ENCODE data around the gene HOXB3.

HOXB3 gene

DNA sequence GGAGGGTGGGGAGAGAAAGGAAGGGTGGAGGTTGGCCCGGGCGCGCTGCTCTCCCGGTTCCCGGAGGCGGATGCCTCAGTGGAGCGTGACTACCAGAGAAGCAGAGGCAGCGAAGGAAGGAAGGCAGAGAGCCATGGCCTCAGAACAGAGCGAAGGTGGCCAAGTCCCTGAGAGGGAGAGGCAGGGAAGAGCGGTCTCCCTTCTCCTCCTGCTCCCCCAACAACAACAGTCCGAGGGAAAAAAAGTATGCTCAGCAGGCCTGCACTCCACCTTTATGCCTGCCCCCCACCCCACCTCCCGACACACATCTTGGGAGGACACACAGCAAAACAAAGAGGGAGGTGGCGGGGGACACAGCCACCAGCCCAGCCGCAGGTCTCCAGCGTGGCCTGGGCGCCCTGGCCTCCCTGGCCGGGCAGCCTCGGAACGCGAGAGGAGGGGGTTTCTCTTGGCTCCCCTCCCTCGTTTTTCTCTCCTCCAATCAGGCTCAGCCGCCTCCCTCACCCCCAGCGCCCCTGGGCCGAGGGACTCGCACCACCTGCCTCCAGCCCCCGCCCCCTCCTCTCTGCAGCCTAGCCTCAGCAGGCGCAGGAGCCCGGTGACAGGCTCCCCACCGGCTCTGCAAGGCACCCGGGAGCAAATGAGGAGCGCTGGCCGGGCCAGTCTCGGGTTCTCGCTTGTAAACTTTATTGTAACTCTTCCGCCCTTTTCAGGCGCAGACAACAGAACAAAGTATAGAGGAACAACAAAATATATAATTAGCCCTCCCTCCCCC is 21.8 kb upstream of the HOXB3 start:
- DNase-seq = no peak
- no peak for TF ChIP-seq POLR2A (IDR thresholded peaks at IDR 0.05; ENCODE audit: low read length)
- TF ChIP-seq GATA1 (IDR thresholded peaks at IDR 0.05; ENCODE audit: low read depth, low read length) = no peak

DNA sequence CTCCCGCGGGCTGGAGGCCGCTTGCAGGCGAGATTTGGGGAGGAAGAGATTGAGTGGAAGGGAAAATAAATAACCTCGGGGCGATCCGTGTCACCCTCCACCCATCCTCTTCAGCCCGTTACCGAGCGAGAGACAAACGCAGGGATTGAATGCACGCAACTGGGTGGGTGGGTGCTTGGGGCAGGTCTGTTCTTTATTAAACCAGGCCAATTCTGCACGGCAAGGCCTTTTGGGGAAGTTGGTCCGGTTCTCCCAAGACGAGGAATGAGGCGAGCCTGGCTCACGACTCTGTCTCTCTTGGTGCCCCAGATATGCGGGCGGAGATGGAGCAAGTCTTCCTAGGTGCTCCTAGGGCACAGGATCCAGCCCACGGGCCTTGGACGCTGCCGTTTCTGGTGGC is 21.2 kb upstream of the HOXB3 start:
- TF ChIP-seq POLR2A (IDR thresholded peaks at IDR 0.05; ENCODE audit: low read length) = no peak
- no peak for TF ChIP-seq GATA1 (IDR thresholded peaks at IDR 0.05; ENCODE audit: low read depth, low read length)
- no peak for DNase-seq

DNA sequence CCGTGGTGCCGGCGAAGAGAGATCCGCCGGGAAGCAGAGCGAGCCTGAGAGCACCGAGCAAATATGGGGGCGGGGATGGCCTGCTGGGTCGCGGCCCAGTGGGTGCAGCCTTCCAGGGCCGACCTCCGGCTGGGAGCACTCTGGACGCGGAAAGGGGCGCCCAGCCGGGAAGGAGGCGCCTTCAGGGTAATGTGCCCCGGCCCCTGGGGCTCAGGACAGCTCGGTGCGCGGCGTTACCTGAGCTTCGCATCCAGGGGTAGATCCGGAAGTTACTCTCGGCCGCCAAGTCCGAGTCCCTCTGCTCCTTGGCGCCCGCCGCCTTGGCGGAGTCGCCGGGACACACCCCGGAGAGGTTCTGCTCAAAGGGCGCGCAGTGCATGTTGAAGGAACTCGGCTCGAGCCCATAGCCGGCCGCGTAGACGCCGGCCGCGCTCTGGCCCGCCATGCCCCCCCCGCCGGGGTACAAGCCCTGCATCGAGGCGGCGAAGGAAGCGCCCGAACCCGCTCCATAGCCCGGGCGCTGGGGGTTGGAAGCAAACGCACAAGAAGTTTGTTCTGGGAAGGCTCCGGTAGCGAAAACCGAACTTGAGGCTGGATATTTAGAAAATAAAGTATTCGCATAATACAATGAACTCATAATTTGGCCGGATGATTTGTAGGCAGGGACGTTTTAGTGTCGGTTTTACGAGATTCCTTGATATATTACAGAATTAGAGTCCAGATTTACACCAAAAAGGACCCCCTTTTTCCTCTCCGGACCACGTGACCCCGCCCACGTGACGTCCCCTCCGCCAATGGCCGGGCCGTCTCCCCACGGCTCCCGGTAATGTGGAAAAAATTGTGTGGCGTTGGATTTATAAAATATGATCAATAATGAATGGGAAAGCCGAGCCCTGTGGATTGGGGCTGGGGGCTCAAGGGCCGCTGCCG is 20.5 kb upstream of the HOXB3 start, which contains the start of gene HOXB7:
Gene HOXB7 (minus strand): TSS at position 736 of the 930 bp plus-strand sequence. CDS start 99 bp downstream, at position 637.
- DNase-seq = peak; percentile 42 to 62

DNA sequence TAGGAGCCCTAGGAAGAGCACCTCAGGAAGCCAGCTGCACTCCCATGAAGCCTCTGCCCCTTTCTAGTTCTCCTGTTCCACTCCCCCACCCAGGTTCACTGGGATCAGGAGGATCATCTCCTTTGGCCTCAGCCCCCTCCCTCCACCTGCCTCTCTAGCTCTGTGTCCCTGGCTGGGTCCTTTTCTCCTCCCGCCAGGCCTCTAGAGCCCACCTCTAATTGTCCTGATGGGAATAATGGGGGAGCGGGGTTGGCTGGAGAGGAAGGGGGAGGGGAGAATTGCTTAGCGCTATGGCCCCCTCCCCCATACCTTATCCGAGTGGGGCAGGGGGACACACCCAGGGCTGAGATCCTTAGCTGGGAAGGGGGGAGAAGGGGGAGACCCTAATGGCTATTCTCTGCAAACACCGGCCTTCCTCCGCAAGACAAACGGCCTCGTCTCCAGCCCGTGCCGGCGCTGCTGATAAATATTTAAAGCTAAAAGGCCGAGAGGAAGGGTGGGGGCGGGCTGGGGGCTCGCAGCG is 19.8 kb upstream of the HOXB3 start:
- TF ChIP-seq POLR2A (IDR thresholded peaks at IDR 0.05; ENCODE audit: low read length) (no peak), GATA1 (IDR thresholded peaks at IDR 0.05; ENCODE audit: low read depth, low read length) (no peak)
- no peak for DNase-seq

More for the DNA sequence above, 20.5 kb upstream of the HOXB3 start, which contains the start of gene HOXB7:
- TF ChIP-seq POLR2A (IDR thresholded peaks at IDR 0.05; ENCODE audit: low read length) = no peak

DNA sequence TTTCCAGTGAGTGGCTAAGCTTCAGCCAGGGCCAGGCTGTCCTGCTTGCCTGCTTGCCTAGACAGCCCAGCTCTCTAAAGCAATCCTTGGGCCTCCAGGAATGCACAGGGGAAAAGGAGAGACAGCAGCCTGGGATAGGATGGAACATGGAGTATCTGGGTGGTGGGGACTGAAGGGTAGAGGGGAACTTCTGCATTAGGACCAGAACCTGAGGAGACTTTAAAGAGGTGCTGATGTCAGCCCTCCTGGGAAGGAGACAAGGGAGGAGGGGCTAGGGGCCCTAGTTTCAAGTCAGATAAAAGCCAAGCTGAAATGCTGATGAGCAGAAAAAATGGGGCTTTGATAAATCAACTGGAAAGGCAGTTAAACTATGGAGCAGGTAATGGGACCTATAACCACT is 19.0 kb upstream of the HOXB3 start:
- TF ChIP-seq GATA1 (IDR thresholded peaks at IDR 0.05; ENCODE audit: low read depth, low read length) (no peak), POLR2A (IDR thresholded peaks at IDR 0.05; ENCODE audit: low read length) (no peak)
- no peak for DNase-seq

- TF ChIP-seq POLR2A (IDR thresholded peaks at IDR 0.05; ENCODE audit: low read length) (no peak), GATA1 (IDR thresholded peaks at IDR 0.05; ENCODE audit: low read depth, low read length) (no peak)
- no peak for DNase-seq
These were observed 18.4 kb upstream of the HOXB3 start for GRCh38 chr17:48608494-48608834.

DNA sequence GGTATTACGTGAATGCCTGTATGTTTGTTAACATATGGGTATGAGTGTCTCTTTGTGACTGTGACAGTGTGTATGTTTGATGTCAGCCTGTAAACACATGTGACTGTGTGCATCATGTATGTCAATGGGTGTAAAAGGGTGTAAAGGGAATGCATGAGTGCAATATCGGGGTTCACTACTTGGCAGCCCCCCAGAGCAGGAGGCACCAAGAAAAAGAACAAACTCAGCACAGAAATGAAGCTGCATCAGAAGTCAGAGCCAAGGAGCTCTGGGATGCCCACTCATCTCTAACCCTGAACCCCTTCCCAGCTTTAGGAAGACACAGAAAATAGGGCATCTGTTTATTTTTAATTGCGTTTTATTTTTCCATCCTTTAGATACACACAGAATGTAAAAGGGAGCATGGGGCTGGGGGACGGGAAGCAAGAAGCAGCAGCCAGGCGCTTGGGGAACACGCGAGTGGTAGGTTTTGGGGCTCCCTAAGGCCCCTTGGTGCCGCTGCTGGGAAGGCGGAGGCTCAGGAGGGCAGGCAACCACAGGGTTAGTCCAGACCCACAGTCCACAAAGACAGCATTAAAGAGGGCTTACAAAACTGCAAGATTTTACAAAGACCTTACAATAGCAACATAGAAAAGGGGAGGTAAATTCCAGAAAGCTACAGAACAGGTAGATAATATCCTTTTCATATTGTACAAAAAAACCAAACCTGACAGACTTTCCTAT is 17.0 kb upstream of the HOXB3 start:
- no peak for DNase-seq
- TF ChIP-seq GATA1 (IDR thresholded peaks at IDR 0.05; ENCODE audit: low read depth, low read length) (no peak), POLR2A (IDR thresholded peaks at IDR 0.05; ENCODE audit: low read length) (no peak)

DNA sequence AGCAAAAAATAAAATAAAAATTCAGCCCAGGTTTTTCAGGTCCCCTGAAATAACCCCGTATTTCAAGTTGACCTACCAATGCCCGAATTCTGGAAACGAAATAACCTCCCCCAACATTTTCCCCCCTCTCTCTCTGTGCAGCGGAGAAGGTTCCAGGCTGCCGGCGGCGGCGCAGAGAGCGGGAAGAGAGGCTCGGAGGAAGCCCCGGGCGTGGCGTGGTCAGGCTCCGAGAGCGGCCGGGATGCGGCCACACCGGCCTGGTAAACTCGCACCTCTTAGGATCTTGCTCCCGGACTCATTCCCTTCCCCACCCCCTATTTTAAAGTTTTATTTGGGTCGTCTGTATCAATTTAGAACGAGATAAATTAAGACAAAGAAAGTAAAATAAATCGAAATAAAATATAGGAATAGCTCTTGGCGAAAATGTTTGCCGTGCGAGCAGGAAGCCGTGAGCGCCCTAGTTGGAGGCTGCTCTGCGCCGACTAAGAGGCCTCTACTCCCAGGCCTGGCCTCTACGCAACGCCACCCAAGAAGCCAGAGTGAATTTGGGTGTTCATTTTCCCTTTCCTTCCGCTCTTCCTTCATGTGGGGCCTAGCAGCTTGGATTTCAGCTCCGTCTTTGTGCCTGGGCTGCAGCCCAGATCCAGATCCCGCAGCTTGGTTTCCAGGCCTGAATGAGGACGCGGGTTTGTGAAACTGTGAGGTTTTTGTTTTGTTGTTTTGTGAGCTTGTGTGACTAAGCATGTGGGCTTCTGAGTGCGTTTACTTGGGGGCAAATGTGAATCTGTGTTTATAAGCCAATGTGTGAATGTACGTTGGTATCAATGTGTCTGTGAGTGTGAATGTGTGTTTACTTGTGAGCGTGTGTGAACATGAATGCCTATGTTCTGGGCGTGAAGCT is 16.2 kb upstream of the HOXB3 start:
- TF ChIP-seq POLR2A (IDR thresholded peaks at IDR 0.05; ENCODE audit: low read length) (no peak), GATA1 (IDR thresholded peaks at IDR 0.05; ENCODE audit: low read depth, low read length) (no peak)
- no peak for DNase-seq

GRCh38 chr17:48605409-48605919 is 15.4 kb upstream of the HOXB3 start:
- TF ChIP-seq POLR2A (IDR thresholded peaks at IDR 0.05; ENCODE audit: low read length) (no peak), GATA1 (IDR thresholded peaks at IDR 0.05; ENCODE audit: low read depth, low read length) (no peak)
- DNase-seq = no peak

GRCh38 chr17:48604770-48605329 is 14.8 kb upstream of the HOXB3 start, which contains the start of gene HOXB6:
HOXB6 (minus strand) TSS chr17:48604986; CDS start chr17:48598150, 6,836 bp downstream.
- TF ChIP-seq POLR2A (IDR thresholded peaks at IDR 0.05; ENCODE audit: low read length) (no peak), GATA1 (IDR thresholded peaks at IDR 0.05; ENCODE audit: low read depth, low read length) (no peak)
- no peak for DNase-seq

GRCh38 chr17:48603959-48604769 is 14.1 kb upstream of the HOXB3 start:
- TF ChIP-seq GATA1 (IDR thresholded peaks at IDR 0.05; ENCODE audit: low read depth, low read length) = no peak
- no peak for TF ChIP-seq POLR2A (IDR thresholded peaks at IDR 0.05; ENCODE audit: low read length)
- no peak for DNase-seq
